Measurements from ENCODE around the gene DENND1A. TPM values are rescaled to one million over a fixed set of nuclear protein-coding genes. Genes with fewer than 3 reads are reported as not detected.

Gene DENND1A
- total and polyA plus RNA-seq, 2 experiments from 2014 or later, result 13.1 to 28.7 TPM

- no peak overlapping the region for H3K27ac ChIP-seq (ENCODE audit: low read depth)
- no peaks in the 10 kb centered on the region for H3K79me2 ChIP-seq (replicated peaks; ENCODE audit: insufficient read depth)
- peak overlapping the region; percentile 55; the same call in 1 of the 2 replicates for H3K4me2 ChIP-seq
- ATAC-seq (no peak), DNase-seq (ENCODE audit: low spot score) (no peak)
- no peak overlapping the region for H3K4me3 ChIP-seq
- Mint-ChIP-seq H3K27ac (peak overlapping the region; percentile 2; the same call in 1 of the 2 replicates), H3K9me3 (no peaks in the 10 kb centered on the region; the same call in 2 of the 3 replicates), H3K4me3 (no peak overlapping the region; the same call in 2 of the 3 replicates), H3K36me3 (ENCODE audit: low read depth) (no peaks in the 10 kb centered on the region), H3K4me1 (peaks cover 38% of the 10 kb centered on the region), H3K27me3 (ENCODE audit: insufficient read depth, low read depth, poor library complexity) (peaks cover 4% of the 10 kb centered on the region)
- no peaks in the 10 kb centered on the region; the same call in 1 of the 2 replicates for H3K9me2 ChIP-seq (ENCODE audit: insufficient read depth)
- no peaks in the 10 kb centered on the region for H3F3A ChIP-seq (replicated peaks; ENCODE audit: low read depth)
- no peak for TF ChIP-seq ETS1 (IDR thresholded peaks at IDR 0.05)
- no peak for TF ChIP-seq JUNB (IDR thresholded peaks at IDR 0.05; ENCODE audit: unreplicated experiment)
- no peak for TF ChIP-seq POLR2AphosphoS5 (IDR thresholded peaks at IDR 0.05; ENCODE audit: low read depth)
- no peak for TF ChIP-seq CTCF (conservative IDR thresholded peaks at IDR 0.05; ENCODE audit: low read depth in 2 of 2)
- TF ChIP-seq NANOG (IDR thresholded peaks at IDR 0.05; ENCODE audit: borderline replicate concordance), result no peak
- no peak for TF ChIP-seq REST (IDR thresholded peaks at IDR 0.05; ENCODE audit: unreplicated experiment)
- TF ChIP-seq ZNF462 (CRISPR knock-in tag; IDR thresholded peaks at IDR 0.05), result no peak
- H4K20me1 ChIP-seq (replicated peaks; ENCODE audit: insufficient read depth), result peaks cover 5% of the 10 kb centered on the region; the same call in 1 of the 2 replicates
- H3K36me3 ChIP-seq (ENCODE audit: insufficient read depth), result no peaks in the 10 kb centered on the region
- peaks cover 35% of the 10 kb centered on the region for H3K4me1 ChIP-seq (ENCODE audit: insufficient read depth)
- no peaks in the 10 kb centered on the region for H3K27me3 ChIP-seq (ENCODE audit: insufficient read depth)
- no peak overlapping the region for H2AFZ ChIP-seq
Measured at GRCh38 chr9:123480096-123480495, 449.8 kb downstream of the DENND1A start.
